Astrocyte (in vitro differentiated cells and primary cell): ENCODE data around the gene FAM174C. TPM values are rescaled to one million over a fixed set of nuclear protein-coding genes. Genes with fewer than 3 reads are reported as not detected.

ENCODE experiments used
- DNase-seq: peaks from one replicate; pipeline ENCODE4 v3.0.0-alpha.2; 2010; ENCODE audit warnings: low read depth
- FAIRE-seq: peaks from 2 replicates; lab custom pipeline; 2011; peaks lifted over from hg19 to GRCh38; lab: Jason Lieb, UNC
- H2AFZ ChIP-seq: 2 replicates; pipeline ENCODE4 v1.6.0; 2012; ENCODE audit warnings: low read depth, low read length, inconsistent platforms
- H3K27ac ChIP-seq: 2 replicates; pipeline ENCODE4 v1.5.1; 2011; ENCODE audit warnings: low read depth, low read length, inconsistent platforms
- H3K27me3 ChIP-seq: 2 replicates; pipeline ENCODE4 v1.6.0; 2011; ENCODE audit warnings: low read length, inconsistent platforms; ENCODE audit not compliant: insufficient read depth
- H3K36me3 ChIP-seq: 2 replicates; pipeline ENCODE4 v1.5.1; 2011; ENCODE audit warnings: low read length, inconsistent platforms; ENCODE audit not compliant: insufficient read depth
- H3K4me1 ChIP-seq: 2 replicates; pipeline ENCODE4 v1.5.1; 2011; ENCODE audit warnings: low read length, inconsistent platforms; ENCODE audit not compliant: insufficient read depth
- H3K4me2 ChIP-seq: 2 replicates; pipeline ENCODE4 v1.6.0; 2012; ENCODE audit warnings: low read length, inconsistent platforms
- H3K4me3 ChIP-seq: 2 replicates; pipeline ENCODE4 v1.5.1; 2011; ENCODE audit warnings: low read depth, mild to moderate bottlenecking, low read length, inconsistent platforms; ENCODE audit not compliant: insufficient read depth
- H3K79me2 ChIP-seq: 2 replicates; pipeline ENCODE4 v1.6.0; 2012; ENCODE audit warnings: mild to moderate bottlenecking, low read length, inconsistent platforms; ENCODE audit not compliant: insufficient read depth
- H3K9ac ChIP-seq: 2 replicates; pipeline ENCODE4 v1.6.0; 2012; ENCODE audit warnings: mild to moderate bottlenecking, low read length, inconsistent platforms
- H3K9me3 ChIP-seq: 2 replicates; pipeline ENCODE4 v1.5.1; 2012; ENCODE audit warnings: low read depth, mild to moderate bottlenecking, low read length, inconsistent platforms; ENCODE audit not compliant: insufficient read depth
- H4K20me1 ChIP-seq: 2 replicates; pipeline ENCODE4 v1.6.0; 2012; ENCODE audit warnings: low read length, inconsistent platforms; ENCODE audit not compliant: insufficient read depth
- H3K27ac Mint-ChIP-seq: one replicate; pipeline ENCODE4 v1.8.0; 2021; ENCODE audit warnings: mild to moderate bottlenecking, mixed read lengths; ENCODE audit not compliant: unreplicated experiment
- H3K27me3 Mint-ChIP-seq: one replicate; pipeline ENCODE4 v1.8.0; 2021; ENCODE audit warnings: low read depth, mixed read lengths; ENCODE audit not compliant: unreplicated experiment
- H3K36me3 Mint-ChIP-seq: one replicate; pipeline ENCODE4 v1.8.0; 2021; ENCODE audit warnings: low read depth, mixed read lengths; ENCODE audit not compliant: unreplicated experiment
- H3K4me1 Mint-ChIP-seq: one replicate; pipeline ENCODE4 v1.8.0; 2021; ENCODE audit warnings: low read depth, mixed read lengths; ENCODE audit not compliant: unreplicated experiment
- H3K4me3 Mint-ChIP-seq: one replicate; pipeline ENCODE4 v1.8.0; 2021; ENCODE audit warnings: mild to moderate bottlenecking, moderate library complexity, mixed read lengths; ENCODE audit not compliant: unreplicated experiment
- H3K9me3 Mint-ChIP-seq: one replicate; pipeline ENCODE4 v1.8.0; 2021; ENCODE audit warnings: mild to moderate bottlenecking, mixed read lengths; ENCODE audit not compliant: unreplicated experiment
- EZH2 ChIP-seq: IDR thresholded peaks from 2 replicates; pipeline ENCODE4 v1.6.1; 2012; ENCODE audit warnings: mild to moderate bottlenecking, low read length, inconsistent platforms; ENCODE audit not compliant: insufficient read depth
- total RNA-seq: library from RNA; stranded (reverse); gene quantifications from 2 replicates; pipeline ENCODE4 v1.2.1, GENCODE V29; 2021
- TF ChIP-seq, protein P1 (sequence below): IDR thresholded peaks from 2 replicates; pipeline ENCODE4 v1.5.1; 2011; ENCODE audit warnings: low read depth, mild to moderate bottlenecking, inconsistent platforms, low read length, moderate library complexity; ENCODE audit not compliant: insufficient read depth

The FAM174C gene
- total RNA-seq, 1 donor from 2014 or later: 50.5 TPM

DNA sequence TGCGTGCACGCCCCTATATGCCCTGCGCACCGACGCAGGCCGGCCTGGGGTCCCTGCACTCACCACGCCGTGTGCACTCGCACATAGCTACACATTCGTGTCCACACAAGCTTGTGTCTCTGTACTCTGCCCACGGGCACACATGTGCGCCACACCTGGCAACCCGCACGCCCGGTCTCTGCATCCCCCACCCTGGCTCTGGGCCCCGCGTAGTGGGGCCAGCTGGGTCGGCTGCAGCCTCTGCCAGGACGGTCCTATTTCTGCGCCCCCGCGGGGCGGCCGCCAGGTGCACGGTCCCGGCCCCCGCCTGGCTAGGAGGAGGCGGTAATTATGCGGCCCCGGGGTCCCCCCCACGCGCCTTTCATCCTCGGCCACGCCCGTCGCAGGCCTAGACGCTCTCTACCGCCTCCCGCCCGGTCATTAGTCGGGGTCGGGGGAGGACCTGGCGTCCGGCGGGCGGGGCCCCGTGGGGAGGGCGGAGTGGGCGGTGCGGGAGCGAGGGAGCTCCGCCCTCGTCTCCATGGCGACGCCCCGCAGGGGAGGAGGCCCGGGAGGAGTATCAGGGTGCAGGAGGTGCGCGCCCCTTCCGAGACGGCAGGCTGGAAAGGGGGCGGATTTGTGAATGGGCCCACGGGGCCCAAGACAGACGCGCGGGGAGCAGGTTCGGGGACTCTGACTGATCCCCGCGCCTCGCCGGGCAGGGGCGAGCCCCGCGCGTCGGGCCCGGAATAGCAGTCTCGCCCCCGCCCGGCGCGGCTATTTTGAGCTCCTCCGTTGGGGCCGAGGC, 9.0 kb upstream of the FAM174C start:
- FAIRE-seq (no peak), DNase-seq (peak; percentile 58)
- Histone ChIP-seq H3K27ac (peak overlapping the region; percentile 75), H3K4me3 (peak overlapping the region; percentile 53), H3K27me3 (no peaks in the 10 kb centered on the region), H3K4me2 (peak overlapping the region; percentile 93), H3K9ac (peak overlapping the region; percentile 75), H4K20me1 (peaks cover 22% of the 10 kb centered on the region), H2AFZ (peak overlapping the region; percentile 31), H3K36me3 (peaks cover 4% of the 10 kb centered on the region), H3K79me2 (peaks cover 19% of the 10 kb centered on the region), H3K9me3 (no peaks in the 10 kb centered on the region), H3K4me1 (peaks cover 70% of the 10 kb centered on the region)
- H3K27me3 Mint-ChIP-seq: no peaks in the 10 kb centered on the region
- peak overlapping the region; percentile 66 for H3K27ac Mint-ChIP-seq
- peaks cover 34% of the 10 kb centered on the region for H3K4me1 Mint-ChIP-seq
- H3K4me3 Mint-ChIP-seq: peak overlapping the region; percentile 72
- no peaks in the 10 kb centered on the region for H3K9me3 Mint-ChIP-seq
- peaks cover 4% of the 10 kb centered on the region for H3K36me3 Mint-ChIP-seq
- TF ChIP-seq EZH2: no peak
- TF ChIP-seq, protein P1, sequence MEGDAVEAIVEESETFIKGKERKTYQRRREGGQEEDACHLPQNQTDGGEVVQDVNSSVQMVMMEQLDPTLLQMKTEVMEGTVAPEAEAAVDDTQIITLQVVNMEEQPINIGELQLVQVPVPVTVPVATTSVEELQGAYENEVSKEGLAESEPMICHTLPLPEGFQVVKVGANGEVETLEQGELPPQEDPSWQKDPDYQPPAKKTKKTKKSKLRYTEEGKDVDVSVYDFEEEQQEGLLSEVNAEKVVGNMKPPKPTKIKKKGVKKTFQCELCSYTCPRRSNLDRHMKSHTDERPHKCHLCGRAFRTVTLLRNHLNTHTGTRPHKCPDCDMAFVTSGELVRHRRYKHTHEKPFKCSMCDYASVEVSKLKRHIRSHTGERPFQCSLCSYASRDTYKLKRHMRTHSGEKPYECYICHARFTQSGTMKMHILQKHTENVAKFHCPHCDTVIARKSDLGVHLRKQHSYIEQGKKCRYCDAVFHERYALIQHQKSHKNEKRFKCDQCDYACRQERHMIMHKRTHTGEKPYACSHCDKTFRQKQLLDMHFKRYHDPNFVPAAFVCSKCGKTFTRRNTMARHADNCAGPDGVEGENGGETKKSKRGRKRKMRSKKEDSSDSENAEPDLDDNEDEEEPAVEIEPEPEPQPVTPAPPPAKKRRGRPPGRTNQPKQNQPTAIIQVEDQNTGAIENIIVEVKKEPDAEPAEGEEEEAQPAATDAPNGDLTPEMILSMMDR: no peak

DNA sequence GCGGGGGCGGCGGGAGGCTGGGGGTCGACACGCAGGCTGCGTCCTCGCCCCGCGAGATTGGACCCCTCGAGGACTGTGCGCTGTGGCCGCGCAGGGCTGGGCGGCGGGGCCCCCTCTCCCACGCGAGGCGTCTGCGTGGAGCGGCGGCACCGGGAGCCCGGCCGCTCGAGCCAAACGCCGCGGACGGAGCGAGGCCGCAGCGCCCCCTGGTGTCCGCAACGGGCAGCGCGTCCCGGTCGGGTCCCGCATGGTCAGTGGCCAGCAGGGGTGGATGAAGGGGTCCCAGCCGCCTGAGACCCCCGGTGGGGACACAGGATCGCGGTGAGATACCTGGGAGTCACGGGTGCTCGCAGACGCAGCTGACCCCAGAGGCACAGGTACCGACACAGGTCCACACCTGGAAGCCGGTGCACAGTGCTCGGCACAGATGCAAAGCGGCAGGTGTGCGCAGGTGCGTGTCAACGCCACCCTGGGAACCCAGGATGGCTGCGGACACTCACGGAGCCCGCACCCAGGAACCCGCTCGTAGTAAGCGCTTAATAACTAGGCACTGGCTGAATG, 8.3 kb upstream of the FAM174C start:
- Histone ChIP-seq H3K36me3 (peaks cover 4% of the 10 kb centered on the region), H3K27ac (peak overlapping the region; percentile 69), H2AFZ (no peak overlapping the region), H3K79me2 (peaks cover 26% of the 10 kb centered on the region), H3K4me2 (peak overlapping the region; percentile 93), H3K4me1 (peaks cover 70% of the 10 kb centered on the region), H4K20me1 (peaks cover 29% of the 10 kb centered on the region), H3K9me3 (no peaks in the 10 kb centered on the region), H3K27me3 (no peaks in the 10 kb centered on the region), H3K4me3 (peak overlapping the region; percentile 53), H3K9ac (peak overlapping the region; percentile 75)
- Mint-ChIP-seq H3K4me1 (peaks cover 31% of the 10 kb centered on the region), H3K4me3 (peak overlapping the region; percentile 75), H3K9me3 (no peaks in the 10 kb centered on the region), H3K27me3 (no peaks in the 10 kb centered on the region), H3K27ac (peak overlapping the region; percentile 58), H3K36me3 (peaks cover 4% of the 10 kb centered on the region)
- FAIRE-seq (no peak), DNase-seq (no peak)
- TF ChIP-seq, protein P1: peak; percentile 49
- no peak for TF ChIP-seq EZH2
